ENCODE data around the gene LETMD1. TPM values are rescaled to one million over a fixed set of nuclear protein-coding genes. Genes with fewer than 3 reads are reported as not detected.

The LETMD1 gene
- total and polyA plus RNA-seq, 9 of the 15 experiments (the other 6 are each of a cell fraction or from before 2014, with no cell fraction given), result 58.7 to 163 (median 75.4) TPM

GRCh38 chr12:51047655-51048540 lies at the start of gene LETMD1 (continued):
- TF ChIP-seq ZBTB11 (CRISPR knock-in tag; IDR thresholded peaks at IDR 0.05), result peak in 1 of 3 experiments; percentile 73; a peak in 2 of 6 replicates
- TF ChIP-seq CTCF (IDR thresholded peaks at IDR 0.05 in 2 of 3, conservative IDR thresholded peaks at IDR 0.05 in 1 of 3; ENCODE audit: insufficient read depth in 2 of 3, low read depth in 1 of 3, low read length in 3 of 3), result peak; percentile 90 to 95 (median 93)
- peak; percentile 65 to 94 (median 88) for TF ChIP-seq YY1 (IDR thresholded peaks at IDR 0.05; ENCODE audit: borderline replicate concordance in 1 of 3, control insufficient read depth in 1 of 3, extremely low read depth in 1 of 3, insufficient read depth in 3 of 3, insufficient read length in 1 of 3, insufficient replicate concordance in 2 of 3, low read depth in 1 of 3, low read length in 2 of 3)
- peak; percentile 90 for TF ChIP-seq TBP (optimal IDR thresholded peaks at IDR 0.05; ENCODE audit: low read depth, low read length)
- TF ChIP-seq ZNF431 (CRISPR knock-in tag; IDR thresholded peaks at IDR 0.05), result 0 out of 2 replicates have a peak, but pooled peaks have one; percentile 16
- TF ChIP-seq TEAD1 (CRISPR knock-in tag; IDR thresholded peaks at IDR 0.05), result peak in 1 of 2 experiments; percentile 43; a peak in 2 of 4 replicates
- peak; percentile 83 to 87 for TF ChIP-seq NRF1 (conservative IDR thresholded peaks at IDR 0.05 in 1 of 2, IDR thresholded peaks at IDR 0.05 in 1 of 2)
- peak; percentile 86 for TF ChIP-seq ATF7 (IDR thresholded peaks at IDR 0.05)
- peak; percentile 7; the same call in 1 of the 2 replicates for TF ChIP-seq JUN (IDR thresholded peaks at IDR 0.05; ENCODE audit: borderline replicate concordance, low read depth, low read length)
- no peak for TF ChIP-seq JUN (CRISPR knock-in tag; IDR thresholded peaks at IDR 0.05; ENCODE audit: borderline replicate concordance)
- TF ChIP-seq ZNF41 (CRISPR knock-in tag; conservative IDR thresholded peaks at IDR 0.05), result 0 out of 2 replicates have a peak, but pooled peaks have one; percentile 39
- 0 out of 2 replicates have a peak, but pooled peaks have one; percentile 35 for TF ChIP-seq ZBTB12 (CRISPR knock-in tag; IDR thresholded peaks at IDR 0.05)
- TF ChIP-seq MEF2D (tag; conservative IDR thresholded peaks at IDR 0.05; ENCODE audit: low read depth), result 0 out of 2 replicates have a peak, but pooled peaks have one; percentile 51
- peak; percentile 42; the same call in 1 of the 2 replicates for TF ChIP-seq FOXJ2 (tag; IDR thresholded peaks at IDR 0.05)
- TF ChIP-seq KLF16 (IDR thresholded peaks at IDR 0.05), result 0 out of 2 replicates have a peak, but pooled peaks have one; percentile 10
- no peak for TF ChIP-seq IRF2 (CRISPR knock-in tag; IDR thresholded peaks at IDR 0.05)

All from K562 (cell line).